Trophoblast cell (in vitro differentiated cells and primary cell): ENCODE results near the gene ACHE.

Experiments used
- DNase-seq, 2 donors: peaks; one replicate each; pipeline ENCODE4 v3.0.0-alpha.2; 2016
- H2AFZ ChIP-seq: 2 replicates; pipeline ENCODE4 v1.6.1; 2013; ENCODE audit warnings: low read length, moderate library complexity, mild to moderate bottlenecking; ENCODE audit not compliant: insufficient read depth, poor library complexity
- H2AK5ac ChIP-seq: 2 replicates; pipeline ENCODE4 v1.6.1; 2013; ENCODE audit warnings: mild to moderate bottlenecking, low read length
- H2BK120ac ChIP-seq: 2 replicates; pipeline ENCODE4 v1.6.1; 2013; ENCODE audit warnings: low read length, mild to moderate bottlenecking, moderate library complexity; ENCODE audit not compliant: insufficient read depth, poor library complexity
- H2BK12ac ChIP-seq: 2 replicates; pipeline ENCODE4 v1.6.1; 2013; ENCODE audit warnings: mild to moderate bottlenecking, low read length, moderate library complexity
- H2BK5ac ChIP-seq: 2 replicates; pipeline ENCODE4 v1.6.1; 2013; ENCODE audit warnings: low read length, low read depth, moderate library complexity, mild to moderate bottlenecking; ENCODE audit not compliant: poor library complexity
- H3K14ac ChIP-seq: 2 replicates; pipeline ENCODE4 v1.6.1; 2013; ENCODE audit warnings: mild to moderate bottlenecking, low read length
- H3K18ac ChIP-seq: 2 replicates; pipeline ENCODE4 v1.6.1; 2013; ENCODE audit warnings: mild to moderate bottlenecking, low read length
- H3K23ac ChIP-seq: 2 replicates; pipeline ENCODE4 v1.6.1; 2013; ENCODE audit warnings: low read length
- H3K27ac ChIP-seq: 2 replicates; pipeline ENCODE4 v1.5.1; 2013; ENCODE audit warnings: low read depth, mild to moderate bottlenecking, inconsistent platforms, low read length, moderate library complexity
- H3K27me3 ChIP-seq: 2 replicates; pipeline ENCODE4 v1.6.1; 2013; ENCODE audit warnings: inconsistent platforms, mild to moderate bottlenecking, low read length, moderate library complexity; ENCODE audit not compliant: insufficient read depth
- H3K36me3 ChIP-seq, 2 experiments: 1 replicate in 1 of 2; 2 replicates in 1 of 2; pipeline ENCODE4 v1.6.1; 2013; ENCODE audit warnings: low read length in 2 of 2, mild to moderate bottlenecking in 2 of 2, moderate library complexity in 1 of 2; ENCODE audit not compliant: insufficient read depth in 2 of 2, control insufficient read depth in 1 of 2
- H3K4ac ChIP-seq: 2 replicates; pipeline ENCODE4 v1.6.1; 2013; ENCODE audit warnings: low read depth, mild to moderate bottlenecking, low read length, moderate library complexity
- H3K4me1 ChIP-seq, 2 experiments: 1 replicate in 1 of 2; 2 replicates in 1 of 2; pipeline ENCODE4 v1.6.1; 2013; ENCODE audit warnings: low read length in 2 of 2, mild to moderate bottlenecking in 2 of 2, moderate library complexity in 1 of 2; ENCODE audit not compliant: insufficient read depth in 2 of 2, control insufficient read depth in 1 of 2
- H3K4me2 ChIP-seq: 2 replicates; pipeline ENCODE4 v1.6.1; 2013; ENCODE audit warnings: inconsistent platforms, mild to moderate bottlenecking, low read length, moderate library complexity
- H3K4me3 ChIP-seq: 2 replicates; pipeline ENCODE4 v1.5.1; 2013; ENCODE audit warnings: mild to moderate bottlenecking, low read depth, low read length, inconsistent platforms
- H3K79me1 ChIP-seq: one replicate; pipeline ENCODE4 v1.6.1; 2013; ENCODE audit warnings: low read length
- H3K79me2 ChIP-seq: 2 replicates; pipeline ENCODE4 v1.6.1; 2013; ENCODE audit warnings: low read length, mild to moderate bottlenecking; ENCODE audit not compliant: control insufficient read depth, insufficient read depth, poor library complexity
- H3K9ac ChIP-seq: 2 replicates; pipeline ENCODE4 v1.6.1; 2013; ENCODE audit warnings: mild to moderate bottlenecking, low read length
- H3K9me3 ChIP-seq: 2 replicates; pipeline ENCODE4 v1.6.1; 2013; ENCODE audit warnings: low read depth, mild to moderate bottlenecking, control low read depth, inconsistent platforms, low read length; ENCODE audit not compliant: insufficient read depth
- H4K12ac ChIP-seq: 2 replicates; pipeline ENCODE4 v1.6.1; 2013; ENCODE audit warnings: low read depth, mild to moderate bottlenecking, low read length, moderate library complexity
- H4K8ac ChIP-seq: 2 replicates; pipeline ENCODE4 v1.6.1; 2013; ENCODE audit warnings: low read depth, mild to moderate bottlenecking, low read length, moderate library complexity
- H4K91ac ChIP-seq: one replicate; pipeline ENCODE4 v1.6.1; 2013; ENCODE audit warnings: low read depth, mild to moderate bottlenecking, low read length, moderate library complexity
- WGBS: extraction: QIAGEN DNeasy Blood & Tissue Kit; methylation state at CpG from one replicate; pipeline ENCODE4 v1.1.7; 2013; ENCODE audit warnings: missing lambda C conversion rate; ENCODE audit not compliant: insufficient read length, insufficient coverage; ENCODE audit errors: extremely low coverage; 5-methylcytosine and 5-hydroxymethylcytosine counted together

Gene ACHE

GRCh38 chr7:100894860-100895700 is 608 bp downstream of the ACHE start:
- H2AFZ ChIP-seq, result peak overlapping the region; percentile 25
- H3K14ac ChIP-seq, result peak overlapping the region; percentile 20
- no peak overlapping the region for H3K9ac ChIP-seq
- peaks cover 8% of the 10 kb centered on the region for H3K79me2 ChIP-seq
- H3K9me3 ChIP-seq, result no peaks in the 10 kb centered on the region
- H3K4me2 ChIP-seq, result peak overlapping the region; percentile 85
- peak overlapping the region; percentile 64 for H4K91ac ChIP-seq
- no peak overlapping the region for H3K27ac ChIP-seq
- peaks cover 15% of the 10 kb centered on the region for H3K79me1 ChIP-seq
- H3K18ac ChIP-seq, result peak overlapping the region; percentile 63
- H4K8ac ChIP-seq, result peak overlapping the region; percentile 54
- peaks cover 9% of the 10 kb centered on the region for H3K27me3 ChIP-seq
- H3K4me3 ChIP-seq, result peak overlapping the region; percentile 67
- H3K4me1 ChIP-seq, result peaks cover 27 to 41% of the 10 kb centered on the region in 2 experiments
- peaks cover 10 to 13% of the 10 kb centered on the region in 2 experiments for H3K36me3 ChIP-seq
- no peak overlapping the region for H2BK5ac ChIP-seq
- peak overlapping the region; percentile 17 for H3K4ac ChIP-seq
- peak overlapping the region; percentile 69 for H2BK120ac ChIP-seq
- H2BK12ac ChIP-seq, result no peak overlapping the region
- no peak overlapping the region for H3K23ac ChIP-seq
- no peak overlapping the region for H2AK5ac ChIP-seq
- DNase-seq, result peak in 1 of 2 donors; percentile 39
- H4K12ac ChIP-seq, result no peak overlapping the region
- WGBS, result no CpG with 5 or more reads among the region's 83 CpGs

GRCh38 chr7:100893910-100894721 is 1.6 kb downstream of the ACHE start:
- Histone ChIP-seq H2AFZ (no peak overlapping the region), H3K18ac (peak overlapping the region; percentile 21), H4K12ac (no peak overlapping the region), H2BK5ac (peak overlapping the region; percentile 8), H3K14ac (no peak overlapping the region), H3K27ac (no peak overlapping the region), H3K23ac (no peak overlapping the region), H2BK120ac (peak overlapping the region; percentile 69), H2BK12ac (peak overlapping the region; percentile 14), H4K91ac (peak overlapping the region; percentile 54), H3K4me3 (no peak overlapping the region), H3K4ac (peak overlapping the region; percentile 17), H3K9ac (no peak overlapping the region), H3K4me1 (peaks cover 27 to 43% of the 10 kb centered on the region in 2 experiments), H3K79me1 (peaks cover 22% of the 10 kb centered on the region), H3K4me2 (peak overlapping the region; percentile 85), H3K36me3 (peaks cover 10 to 13% of the 10 kb centered on the region in 2 experiments), H3K9me3 (no peaks in the 10 kb centered on the region), H3K79me2 (peaks cover 12% of the 10 kb centered on the region), H2AK5ac (no peak overlapping the region), H4K8ac (peak overlapping the region; percentile 54), H3K27me3 (peaks cover 9% of the 10 kb centered on the region)
- no peak for DNase-seq
- no CpG with 5 or more reads among the region's 40 CpGs for WGBS

DNA sequence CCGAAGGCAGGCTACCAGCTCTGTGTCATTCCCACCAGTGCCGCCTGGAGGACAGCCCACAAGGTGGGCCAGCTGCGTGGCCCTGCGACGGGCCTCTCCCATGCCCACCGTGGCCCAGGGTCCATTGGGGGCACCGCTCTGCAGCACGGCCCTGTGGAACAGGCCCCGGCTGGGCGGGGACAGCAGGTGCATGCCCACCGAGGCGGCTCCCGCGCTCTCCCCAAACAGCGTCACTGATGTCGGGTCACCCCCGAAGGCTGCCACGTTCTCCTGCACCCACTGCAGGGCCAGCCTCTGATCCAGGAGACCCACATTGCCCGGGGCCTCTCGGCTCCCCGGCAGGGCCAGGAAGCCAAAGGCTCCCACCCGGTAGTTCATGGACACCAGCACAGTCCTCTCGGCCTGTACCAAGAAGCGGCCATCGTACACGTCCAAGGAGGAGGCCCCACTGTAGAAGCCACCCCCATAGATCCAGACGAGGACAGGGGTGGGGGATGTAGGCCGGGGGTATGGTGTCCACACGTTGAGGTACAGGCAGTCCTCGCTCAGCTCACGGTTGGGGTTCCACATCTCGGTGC is 2.3 kb downstream of the ACHE start:
- Histone ChIP-seq H2BK12ac (peak overlapping the region; percentile 16), H3K4me3 (no peak overlapping the region), H3K27ac (no peak overlapping the region), H2AK5ac (peak overlapping the region; percentile 9), H3K14ac (no peak overlapping the region), H3K4ac (no peak overlapping the region), H3K4me1 (peaks cover 27 to 49% of the 10 kb centered on the region in 2 experiments), H3K27me3 (peaks cover 9% of the 10 kb centered on the region), H3K23ac (no peak overlapping the region), H2AFZ (no peak overlapping the region), H3K9me3 (no peaks in the 10 kb centered on the region), H3K4me2 (no peak overlapping the region), H2BK5ac (no peak overlapping the region), H4K8ac (no peak overlapping the region), H3K79me1 (peaks cover 24% of the 10 kb centered on the region), H3K18ac (no peak overlapping the region), H2BK120ac (no peak overlapping the region), H3K79me2 (peaks cover 17% of the 10 kb centered on the region), H3K9ac (no peak overlapping the region), H4K91ac (no peak overlapping the region), H4K12ac (no peak overlapping the region), H3K36me3 (peaks cover 15 to 19% of the 10 kb centered on the region in 2 experiments)
- DNase-seq, result no peak
- WGBS, result no CpG with 5 or more reads among the region's 32 CpGs
